ENCODE measurements around the gene GAS7.
"Not testable (repeated sequence)": the region's sequence is repeated elsewhere in the genome, so short reads cannot be mapped to it uniquely, and the experiment has no call there.

GAS7 gene

DNA sequence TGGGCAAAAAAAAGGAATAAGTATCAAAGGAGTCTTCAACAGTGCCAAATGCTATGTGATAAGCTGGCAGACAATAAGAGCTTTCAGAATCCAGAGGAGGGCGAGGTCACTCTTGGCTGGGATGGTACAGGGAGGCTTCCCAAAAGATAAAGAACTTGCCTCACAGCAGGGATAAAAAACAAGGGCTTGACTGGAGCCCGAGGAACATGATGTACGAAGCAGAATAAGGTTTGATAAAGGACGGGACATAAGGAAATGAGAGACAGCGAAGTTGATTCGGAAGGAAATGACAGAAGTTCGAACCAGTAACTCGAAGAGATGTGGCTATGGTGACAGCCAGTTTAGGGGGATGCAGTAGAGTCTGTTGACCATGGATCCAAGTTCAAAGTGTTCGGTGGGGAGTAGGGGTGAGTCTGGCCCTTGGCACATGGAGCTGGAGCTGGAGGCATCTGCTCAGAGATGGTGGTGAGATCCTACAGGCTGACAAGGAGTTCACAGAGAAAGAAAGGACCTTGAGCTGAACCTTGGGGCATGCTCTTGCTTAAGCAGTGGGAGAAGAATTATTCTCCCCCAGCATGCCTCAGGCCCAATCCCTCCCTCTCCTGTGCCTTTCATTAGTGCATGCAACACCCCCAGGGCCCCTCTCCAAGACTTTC, 155.7 kb downstream of the GAS7 start:
- DNase-seq: no peak

DNA sequence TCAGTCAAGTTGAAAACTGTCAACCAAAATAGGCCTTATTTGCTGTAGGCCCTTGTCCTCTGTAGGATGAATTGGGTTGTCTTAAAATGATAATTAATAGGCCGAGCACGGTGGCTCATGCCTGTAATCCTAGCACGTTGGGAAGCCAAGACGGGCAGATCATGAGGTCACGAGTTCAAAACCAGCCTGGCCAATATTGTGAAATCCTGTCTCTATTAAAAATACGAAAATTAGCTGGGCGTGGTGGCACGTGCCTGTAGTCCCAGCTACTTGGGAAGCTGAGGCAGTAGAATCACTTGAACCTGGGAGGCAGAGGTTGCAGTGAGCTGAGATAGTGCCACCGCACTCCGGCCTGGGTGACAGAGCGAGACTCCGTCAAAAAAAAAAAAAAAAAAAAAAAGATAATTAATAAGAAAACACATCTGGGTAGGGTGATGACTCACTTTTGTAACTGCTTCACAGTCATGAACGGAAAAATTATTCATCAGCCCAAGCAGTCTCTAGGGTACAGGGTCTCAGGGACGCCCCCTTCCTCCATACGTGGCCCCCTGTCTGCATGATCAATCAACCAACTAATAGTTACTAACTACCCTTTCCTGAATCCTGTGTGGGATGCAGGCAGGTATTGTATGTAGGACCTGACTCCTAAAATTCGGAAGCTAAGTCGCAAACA, 156.4 kb downstream of the GAS7 start:
- no peak for DNase-seq

DNA sequence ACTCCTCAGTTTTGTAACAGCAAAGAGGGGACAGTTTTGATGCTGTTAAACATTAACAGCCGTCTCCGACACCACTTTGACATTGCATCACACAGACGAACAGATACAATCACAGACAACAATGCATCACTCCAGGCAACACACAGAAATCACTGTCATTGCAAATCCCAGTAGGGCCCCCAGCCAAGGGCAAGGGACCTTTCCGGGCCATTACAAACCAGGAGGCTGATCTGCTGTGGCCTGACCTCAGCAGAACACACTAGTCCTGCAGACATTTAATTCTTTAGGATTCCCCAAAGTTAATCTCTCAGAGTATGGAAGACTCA, 157.2 kb downstream of the GAS7 start:
- DNase-seq: no peak

DNA sequence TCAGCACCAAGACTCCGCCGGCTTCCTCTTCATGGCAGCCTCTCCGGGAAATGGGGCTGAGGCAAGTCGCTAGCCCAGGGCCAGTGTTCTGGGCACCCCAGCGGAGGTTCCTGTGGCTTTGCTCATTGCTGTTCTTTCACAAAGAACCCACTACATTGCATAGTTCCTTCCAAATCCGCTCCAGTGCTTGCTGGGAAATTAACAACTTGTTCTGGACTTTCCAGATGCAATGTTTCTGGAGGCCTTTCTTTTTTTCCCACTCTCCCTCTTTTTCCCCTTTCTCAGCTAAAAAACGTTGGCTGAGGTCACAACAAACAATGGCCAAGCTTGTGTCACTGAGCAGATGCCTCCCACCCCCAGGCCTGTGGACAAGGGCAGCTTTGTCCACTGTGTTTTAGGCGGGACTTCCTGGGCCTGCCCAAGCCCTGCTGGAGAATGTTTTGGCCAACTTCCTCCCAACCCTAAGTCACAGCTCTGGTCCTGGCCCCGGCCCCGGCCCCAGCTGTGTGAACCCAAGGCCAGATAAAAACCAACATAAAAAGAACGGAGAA, 161.8 kb downstream of the GAS7 start:
- no peak for DNase-seq

DNA sequence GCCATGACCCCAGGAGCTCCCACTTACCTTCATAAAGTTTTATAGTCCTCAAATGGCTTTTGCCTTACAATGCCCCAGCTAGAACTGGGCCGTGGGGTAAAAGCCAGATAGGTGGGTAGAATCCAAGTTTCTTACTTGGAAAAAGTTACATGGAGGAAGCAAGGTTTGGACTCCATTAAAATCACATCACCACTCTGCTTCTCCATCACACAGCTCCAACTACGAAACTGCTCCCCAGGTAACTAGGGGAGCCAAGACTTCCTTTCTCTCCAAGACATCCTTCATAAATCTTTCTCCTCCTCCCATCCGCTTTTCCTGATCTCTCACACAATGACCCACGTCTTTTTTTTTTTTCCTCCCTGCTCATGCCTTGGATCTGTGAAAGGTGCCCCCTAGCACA, 162.5 kb downstream of the GAS7 start:
- no peak for DNase-seq

DNA sequence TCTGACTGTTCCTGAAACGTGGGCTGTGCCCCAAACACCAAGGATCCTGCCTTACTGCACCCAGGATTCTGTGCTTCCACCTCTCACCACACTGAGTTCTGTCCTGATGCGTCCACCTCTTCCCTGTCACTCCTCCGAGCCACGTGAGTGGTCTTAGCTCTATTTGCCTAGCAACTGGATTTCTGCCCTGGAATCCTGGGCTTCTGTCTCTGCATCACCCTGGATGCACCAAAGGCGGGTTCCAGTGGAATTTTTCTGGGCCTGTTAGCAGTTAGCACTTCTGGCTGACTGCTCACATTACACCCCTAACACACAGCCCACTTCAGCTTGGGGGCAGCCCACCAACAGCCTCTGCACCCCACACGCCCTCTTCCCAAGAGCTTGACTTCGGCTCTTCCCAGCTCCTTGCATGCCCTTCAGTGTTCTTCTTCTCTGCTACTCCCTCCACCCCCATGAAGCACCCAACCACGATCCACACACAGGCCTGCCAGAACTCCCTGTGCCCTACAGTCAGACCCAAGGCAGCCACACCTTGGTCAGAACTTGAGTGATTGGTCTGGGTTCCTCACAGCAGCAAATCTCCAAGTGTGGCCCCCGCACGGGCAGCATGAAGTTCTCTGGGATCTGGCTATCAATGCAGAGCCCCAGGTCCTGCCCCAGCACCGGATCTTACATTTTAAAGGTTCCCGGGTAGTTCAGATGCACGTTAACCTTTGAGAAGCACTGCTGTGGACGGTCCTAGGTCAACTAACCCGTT, 163.5 kb downstream of the GAS7 start:
- DNase-seq: no peak

DNA sequence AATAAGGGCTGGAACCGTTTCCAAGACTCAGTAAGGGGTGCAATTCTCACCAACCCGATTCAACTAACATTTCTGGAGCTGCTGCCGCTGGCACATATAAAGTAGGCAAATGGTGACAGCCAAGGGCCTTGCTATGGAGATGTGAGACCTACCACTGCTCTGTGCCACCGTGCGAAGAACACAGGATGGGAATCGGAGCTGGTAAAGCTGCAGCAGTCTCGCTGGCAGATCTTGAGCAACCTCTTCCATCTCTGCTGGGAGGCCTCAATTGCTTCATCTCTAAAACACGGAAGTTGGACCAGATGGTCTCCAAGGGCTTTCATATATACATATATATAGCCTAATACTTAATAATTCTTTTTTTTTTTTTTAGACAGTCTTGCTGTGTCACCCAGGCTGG, 164.4 kb downstream of the GAS7 start:
- no peak for DNase-seq

DNA sequence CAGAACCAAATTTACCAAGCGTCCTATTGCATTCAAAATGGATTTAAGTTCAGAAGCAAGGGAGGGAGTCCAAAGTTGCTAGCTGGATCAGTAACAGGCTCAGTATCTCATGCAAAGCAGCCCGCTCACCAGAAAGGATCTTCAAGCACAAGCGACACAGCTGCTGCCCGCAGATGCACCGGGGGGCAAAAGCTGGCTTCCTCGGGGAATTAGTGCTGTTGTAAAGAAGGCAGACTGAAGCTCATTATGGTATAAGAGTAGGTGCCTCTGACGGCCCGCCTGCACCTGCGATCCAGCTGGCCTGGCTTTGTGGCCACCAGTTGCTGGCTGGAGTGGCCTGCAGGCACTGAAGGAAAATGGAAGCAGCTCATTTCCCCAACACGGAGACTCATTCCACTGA, 165.0 kb downstream of the GAS7 start:
- no peak for DNase-seq

DNA sequence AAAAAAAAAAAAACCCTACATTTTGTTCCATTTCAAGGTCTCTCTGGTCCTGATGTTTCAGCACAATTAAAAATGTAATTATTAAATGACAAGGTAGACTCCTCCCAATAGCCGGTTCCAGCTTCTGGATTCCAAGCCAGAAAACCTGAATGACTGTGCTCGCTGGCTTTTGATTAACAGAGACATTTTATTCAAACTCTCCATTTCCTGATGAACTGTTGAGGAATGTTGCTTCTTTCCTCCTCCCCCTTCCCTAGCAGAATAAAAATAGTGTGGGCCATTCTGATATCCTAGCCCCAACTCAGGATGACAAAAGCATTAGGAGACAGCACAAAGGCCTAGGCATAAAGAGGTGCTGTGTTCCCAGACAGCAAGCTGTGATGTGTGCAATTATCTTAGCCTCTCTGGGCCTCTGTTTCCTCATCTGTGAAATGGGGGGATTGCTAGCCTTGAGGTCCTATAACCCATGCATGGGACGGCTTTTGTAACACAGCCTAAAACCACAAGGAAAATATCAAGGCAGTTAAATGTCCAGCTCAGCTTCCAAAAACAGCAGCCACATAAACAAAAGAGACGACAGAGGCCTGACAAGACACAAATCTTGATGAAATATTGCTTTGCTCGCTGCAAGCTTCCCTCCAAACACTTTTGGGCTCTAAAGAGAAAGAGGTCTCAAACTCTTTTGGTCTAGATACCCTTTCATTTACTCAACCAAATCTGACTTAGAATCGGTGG, 166.1 kb downstream of the GAS7 start:
- DNase-seq: no peak

DNA sequence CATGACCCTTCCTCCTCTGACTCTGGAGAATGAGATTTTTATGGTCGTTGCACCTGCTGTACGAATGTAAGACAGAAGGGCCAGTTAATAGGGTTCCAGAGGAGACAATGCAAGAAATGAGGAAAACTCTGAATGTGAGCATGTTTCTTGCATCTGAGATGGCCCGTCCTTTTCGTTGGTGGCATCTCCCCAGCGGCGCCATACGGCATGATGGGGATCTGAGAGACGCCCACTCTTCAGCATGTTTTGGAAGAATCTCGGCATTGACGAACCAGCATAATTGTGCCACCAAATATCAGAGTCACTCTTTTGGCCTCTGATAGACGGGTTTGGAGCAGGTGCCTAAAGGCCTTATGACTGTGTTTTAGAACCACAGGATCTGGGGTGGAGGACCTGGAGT, 166.8 kb downstream of the GAS7 start:
- DNase-seq: no peak

DNA sequence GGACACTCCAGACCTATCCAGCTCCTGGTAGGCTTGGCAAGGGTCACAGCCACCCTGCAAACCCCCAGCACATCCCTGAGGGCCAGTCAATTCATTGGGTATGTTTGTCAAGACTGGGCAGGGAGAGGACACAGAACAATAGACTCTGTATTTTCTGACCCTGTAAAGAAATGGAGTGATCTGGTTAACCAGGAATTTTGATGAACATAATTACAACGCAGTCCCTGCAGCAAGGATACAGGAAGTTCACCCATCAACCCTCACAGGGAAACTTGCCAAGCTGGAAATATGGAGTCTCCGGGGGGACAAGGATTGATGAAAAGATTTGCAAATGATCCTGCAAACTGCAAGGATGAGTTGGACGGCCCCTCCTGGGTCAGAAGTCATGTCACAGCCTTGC, 167.3 kb downstream of the GAS7 start:
- DNase-seq: no peak

DNA sequence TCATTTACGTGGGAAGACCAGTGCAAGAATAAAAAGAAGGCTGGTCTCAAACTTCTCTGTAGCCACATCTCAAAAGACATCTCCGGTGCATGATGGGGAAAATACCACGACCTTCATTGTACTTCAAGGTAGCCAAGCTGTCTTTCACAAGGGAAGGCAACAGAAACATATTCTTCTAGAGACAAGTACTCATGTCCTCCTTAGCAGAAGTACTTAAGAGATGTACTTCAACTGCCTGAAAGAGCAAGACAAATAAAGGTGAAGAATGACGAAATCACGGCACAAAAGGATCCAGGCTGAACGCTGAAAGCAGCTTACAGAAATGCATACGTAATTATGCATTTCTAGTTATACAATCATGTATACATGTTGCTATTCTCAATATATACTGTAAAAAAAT, 169.3 kb downstream of the GAS7 start:
- DNase-seq: no peak

DNA sequence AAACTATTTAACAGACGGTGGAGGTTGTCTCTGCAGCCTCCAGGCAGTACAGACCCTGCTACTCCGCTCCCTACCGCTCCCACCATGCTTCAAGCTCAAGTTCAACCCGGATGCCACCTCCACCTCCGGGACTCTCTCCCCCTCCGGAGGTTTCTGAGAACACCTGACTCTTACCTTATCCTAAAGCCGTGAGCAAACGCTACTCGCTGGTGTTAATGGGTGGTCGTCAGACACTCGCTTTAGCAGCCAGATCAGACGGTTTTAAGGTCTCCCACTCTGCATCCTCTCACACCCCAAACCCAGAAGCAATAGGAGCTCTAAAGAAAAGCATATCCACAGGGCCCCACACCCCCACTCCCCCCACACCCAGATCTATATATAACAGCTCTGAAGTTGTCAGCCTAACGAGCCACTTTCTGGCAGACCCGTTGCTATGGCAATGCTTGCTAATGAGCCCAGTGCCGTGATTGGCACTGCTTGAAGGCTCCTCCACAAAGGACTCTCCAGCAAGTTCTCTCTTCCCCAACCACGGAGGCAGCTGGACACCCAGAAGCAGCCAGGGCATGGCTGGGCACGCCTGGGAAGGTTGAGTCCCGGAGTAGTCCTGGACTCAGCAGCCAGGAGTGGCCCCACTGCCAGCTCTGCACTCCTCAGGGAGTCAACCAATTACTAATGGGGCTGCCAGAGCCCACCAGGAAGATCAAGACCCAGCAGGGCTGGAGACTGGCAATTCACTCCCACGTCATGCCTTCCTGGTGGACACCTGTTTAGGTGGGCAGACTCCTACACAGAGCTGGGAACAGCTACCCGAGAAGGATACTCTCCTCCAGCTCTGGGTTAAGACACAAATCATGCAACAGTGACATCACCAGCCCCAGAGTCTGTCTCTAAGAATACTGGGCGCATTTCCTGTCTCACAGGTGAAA, 172.2 kb downstream of the GAS7 start:
- no peak for DNase-seq

DNA sequence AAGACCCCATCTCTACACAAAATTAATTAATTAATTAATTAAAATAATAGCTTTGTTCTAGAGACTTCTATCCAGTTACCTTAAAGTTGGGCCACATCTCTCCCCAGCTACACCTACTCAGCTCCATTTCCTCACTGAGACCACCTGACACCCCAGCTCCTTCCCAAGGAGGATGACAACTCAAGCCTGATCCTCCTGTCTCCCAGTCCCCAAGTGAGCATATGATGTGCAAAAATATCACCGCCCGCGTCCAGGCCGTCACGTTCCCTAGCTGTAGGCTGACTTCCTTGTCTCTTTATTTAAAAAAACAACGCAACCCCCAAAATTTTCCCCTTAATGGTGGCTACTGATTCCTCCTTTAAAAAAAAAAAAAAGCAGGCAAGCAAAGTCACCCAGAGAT, 173.2 kb downstream of the GAS7 start:
- no peak for DNase-seq

DNA sequence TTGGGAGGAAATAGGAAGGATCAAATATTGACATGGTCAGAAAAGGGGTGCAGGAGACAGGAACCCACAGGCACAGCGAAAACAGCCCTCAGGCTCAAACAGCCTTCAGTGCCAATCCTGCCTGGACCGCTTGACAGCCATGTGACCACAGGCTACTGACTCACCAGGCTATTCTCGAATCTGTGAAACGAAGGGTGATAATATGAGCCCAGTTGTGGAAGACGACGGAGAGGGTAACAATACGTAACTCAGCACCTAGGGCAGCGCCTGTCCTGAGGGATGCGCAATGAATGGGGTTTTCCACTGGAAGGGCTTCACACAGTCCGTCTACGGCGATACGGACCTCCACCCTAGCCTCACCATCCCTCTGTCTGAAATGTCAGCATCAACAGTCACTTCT, 176.0 kb downstream of the GAS7 start:
- no peak for DNase-seq

DNA sequence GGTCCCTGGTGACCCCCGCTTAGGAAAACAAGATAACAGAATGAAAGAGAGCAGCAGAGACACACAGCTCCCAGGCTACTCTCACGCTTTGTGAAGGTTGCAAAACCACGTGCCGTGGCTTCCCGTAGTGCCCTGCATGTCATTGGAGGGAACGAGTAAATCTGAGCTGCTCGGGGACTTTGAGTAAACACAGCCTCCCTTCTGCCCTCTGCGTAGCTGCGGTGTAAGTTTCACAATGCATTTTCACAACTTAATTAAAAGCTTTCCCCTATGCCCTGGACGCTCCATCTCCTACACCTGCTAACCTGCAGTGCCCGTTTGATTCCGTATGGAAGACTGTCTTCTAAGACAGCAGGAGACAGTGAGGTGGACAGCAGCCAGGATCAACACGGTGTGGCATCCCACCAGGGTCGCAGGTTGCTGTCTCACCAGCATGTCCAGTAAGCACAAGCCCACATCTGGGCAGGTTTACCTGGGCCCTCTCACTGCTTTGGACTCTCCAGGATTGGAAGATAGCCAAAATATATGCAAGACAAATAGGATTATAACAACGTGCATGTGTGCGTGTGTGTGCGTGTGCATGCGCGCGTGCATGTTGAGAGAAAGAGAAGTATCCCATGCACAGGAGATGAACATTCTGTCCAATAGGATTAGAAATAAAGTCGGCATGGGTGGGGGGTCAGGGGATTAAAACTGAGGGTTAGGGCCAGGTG, 177.0 kb downstream of the GAS7 start:
- no peak for DNase-seq

DNA sequence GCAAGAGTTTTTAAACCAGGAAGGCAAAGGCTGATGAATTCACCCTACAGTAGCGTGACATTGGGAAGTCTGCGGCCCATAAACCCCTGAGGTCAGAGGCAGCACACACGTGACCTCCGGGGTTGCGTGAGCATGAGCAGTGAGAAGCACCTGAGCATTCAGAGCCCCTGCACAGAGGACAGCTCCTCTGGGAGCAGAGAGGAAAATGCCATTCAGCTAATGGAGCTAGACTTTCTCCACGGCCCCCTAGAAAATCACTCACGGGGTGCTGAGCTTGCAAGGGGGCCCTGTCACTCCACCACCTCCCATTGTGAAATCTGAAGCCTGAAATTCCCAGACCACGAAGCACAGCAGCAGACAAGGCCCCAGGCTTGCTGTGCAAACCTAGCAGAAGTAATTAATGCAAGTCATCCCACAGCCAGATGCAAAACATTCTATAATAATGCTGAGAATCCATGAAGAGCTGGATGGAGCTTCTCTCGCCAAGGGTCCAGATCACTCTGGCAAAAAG, 178.4 kb downstream of the GAS7 start:
- no peak for DNase-seq

DNA sequence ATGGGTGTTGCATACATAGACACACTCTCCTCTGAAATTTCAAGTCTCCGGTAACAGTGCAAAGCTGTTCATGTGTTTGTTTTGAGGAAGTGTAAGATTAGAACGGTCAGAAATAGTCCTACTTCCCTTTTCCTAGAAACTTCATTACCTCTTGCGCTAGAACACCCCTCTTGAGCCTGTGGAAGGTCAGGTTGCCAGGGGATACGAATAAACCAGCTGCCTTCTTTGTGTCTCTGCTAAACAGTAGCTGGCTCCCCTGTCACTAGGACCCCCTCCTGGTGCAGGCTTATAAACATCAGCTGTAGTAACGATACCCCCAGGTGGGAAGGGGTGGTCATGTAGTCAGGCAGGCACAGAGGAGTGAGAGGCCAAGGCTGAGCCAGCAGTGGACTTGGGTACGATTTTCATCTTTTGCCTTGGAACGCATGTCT, 179.9 kb downstream of the GAS7 start:
- DNase-seq: no peak

DNA sequence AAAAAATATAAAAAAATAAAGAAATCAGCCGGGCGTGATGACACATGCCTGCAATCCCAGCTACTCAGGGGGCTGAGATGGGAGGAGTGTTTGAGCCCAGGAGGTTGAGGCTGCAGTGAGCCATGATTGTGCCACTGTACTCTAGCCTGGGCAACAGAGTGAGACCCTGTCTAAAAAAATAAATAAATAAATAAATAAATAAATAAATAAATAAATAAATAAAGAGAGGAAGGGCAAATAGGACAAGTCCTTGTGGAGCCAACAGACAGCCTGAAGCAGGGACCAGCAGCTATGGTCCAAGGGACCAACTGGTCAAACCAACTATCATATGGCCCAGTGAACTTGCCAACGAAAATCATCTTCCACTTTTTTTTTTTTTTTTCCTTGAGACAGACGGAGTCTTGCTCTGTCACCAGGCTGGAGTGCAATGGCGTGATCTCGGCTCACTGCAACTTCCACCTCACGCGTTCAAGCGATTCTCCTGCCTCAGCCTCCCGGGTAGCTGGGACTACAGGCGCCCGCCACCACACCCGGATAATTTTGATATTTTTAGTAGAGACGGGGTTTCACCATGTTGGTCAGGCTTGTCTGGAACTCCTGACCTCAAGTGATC, 181.3 kb downstream of the GAS7 start:
- not testable (repeated sequence) for DNase-seq

DNA sequence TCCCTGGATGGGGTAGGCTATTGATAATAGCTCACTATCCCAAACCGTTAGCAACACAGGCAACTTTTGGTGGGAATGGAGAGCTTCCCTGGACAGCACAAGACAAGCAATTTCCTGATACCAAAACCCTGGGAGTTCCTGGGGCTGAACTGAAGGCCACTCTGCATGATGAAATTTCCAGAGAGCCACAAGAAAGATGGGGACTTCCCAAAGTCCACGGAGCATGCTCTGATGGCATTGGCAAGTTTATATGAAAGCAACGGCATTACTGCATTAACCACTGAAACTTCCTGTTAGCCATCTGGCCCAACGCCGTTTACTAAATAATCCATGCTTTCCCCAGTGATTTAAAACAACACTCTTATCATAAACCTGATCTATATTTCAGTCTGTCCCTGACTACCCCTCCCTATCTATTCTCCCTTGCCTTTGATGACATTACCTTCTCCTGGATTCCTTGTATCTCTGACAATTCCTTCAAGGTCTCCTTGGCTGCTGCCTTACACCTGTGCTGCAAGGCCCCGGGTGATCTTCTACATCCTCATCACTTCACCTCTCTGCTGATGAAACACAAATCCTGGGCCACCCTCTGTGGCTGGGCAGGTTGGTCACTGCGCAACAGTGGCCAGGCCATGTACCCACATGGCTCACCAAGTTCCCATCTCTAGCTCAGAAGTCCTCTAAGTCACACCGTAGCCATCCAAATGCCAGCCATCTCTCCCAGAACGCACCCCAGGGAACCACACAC, 184.9 kb downstream of the GAS7 start:
- no peak for DNase-seq

Data from NCI-H2171 (cell line).